HG03066 (cell line): ENCODE measurements around the gene RBFOX2.
"Not testable (repeated sequence)": the region's sequence is repeated elsewhere in the genome, so short reads cannot be mapped to it uniquely, and the experiment has no call there.

Source experiments
- ATAC-seq: cut with Tn5 transposase; IDR thresholded peaks from one replicate; pipeline ENCODE4 v1.9.1; 2021; ENCODE audit warnings: low read depth; ENCODE audit not compliant: unreplicated experiment

RBFOX2 gene

DNA sequence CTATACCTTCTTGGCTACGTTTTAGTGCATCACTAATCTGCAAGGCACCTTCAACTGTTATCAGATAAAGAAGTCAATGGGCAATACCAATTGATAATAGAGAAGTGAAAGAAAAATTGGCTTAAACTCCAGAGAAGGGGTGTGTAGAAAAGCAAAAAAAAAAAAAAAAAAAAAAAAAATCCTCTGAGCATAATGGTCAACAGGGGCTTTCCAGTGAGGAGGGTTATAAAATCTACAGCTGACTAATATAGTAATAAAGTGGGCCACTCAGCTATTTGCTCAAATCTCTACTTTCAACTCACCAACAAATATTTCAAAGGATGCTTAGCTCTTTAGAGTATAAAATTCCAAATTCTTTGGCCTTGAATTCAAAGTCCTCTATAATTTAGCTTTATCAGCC lies 233.1 kb downstream of the RBFOX2 start:
- ATAC-seq: no peak

DNA sequence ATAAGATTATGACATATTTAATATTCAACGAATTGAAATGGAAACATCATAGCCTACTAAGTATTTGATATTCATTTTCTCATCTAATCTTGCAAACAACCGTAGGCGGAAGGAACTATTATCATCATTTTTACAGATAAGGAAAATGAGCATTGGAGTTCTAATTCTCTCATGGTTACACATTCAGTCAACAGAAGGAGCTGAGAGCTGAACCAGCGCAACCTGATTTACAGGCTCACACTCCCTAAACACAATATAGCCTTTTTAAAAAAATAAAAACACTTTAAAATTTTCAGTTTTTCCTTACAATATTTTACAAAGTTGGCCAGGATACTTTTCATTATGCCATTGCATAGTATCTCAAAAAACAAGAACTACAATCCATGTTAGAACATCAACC lies 236.1 kb downstream of the RBFOX2 start:
- ATAC-seq: no peak

GRCh38 chr22:35791788-35792187 lies 236.8 kb downstream of the RBFOX2 start:
- ATAC-seq: not testable (repeated sequence)

- ATAC-seq: no peak
These were observed 243.3 kb downstream of the RBFOX2 start for GRCh38 chr22:35785181-35785923.

DNA sequence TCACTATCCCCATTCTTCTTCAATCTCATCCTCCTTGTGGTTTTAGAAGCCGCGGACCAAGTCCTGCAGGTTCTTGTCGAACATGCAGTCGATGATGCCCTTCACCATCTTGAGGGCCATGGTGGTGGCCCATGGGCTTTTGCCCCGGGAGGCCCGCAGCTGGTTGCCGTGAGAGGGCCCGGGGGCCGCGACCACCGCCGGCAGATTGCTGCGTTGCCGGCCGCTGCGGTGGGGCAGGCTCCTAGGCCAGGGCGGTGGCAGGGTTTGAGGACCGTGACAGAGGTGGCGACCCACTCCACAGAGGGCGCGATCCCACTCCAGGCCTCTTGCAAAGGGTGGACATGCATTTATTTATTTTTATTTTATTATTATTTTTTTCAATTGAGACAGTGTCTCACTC lies 244.0 kb downstream of the RBFOX2 start:
- no peak for ATAC-seq

DNA sequence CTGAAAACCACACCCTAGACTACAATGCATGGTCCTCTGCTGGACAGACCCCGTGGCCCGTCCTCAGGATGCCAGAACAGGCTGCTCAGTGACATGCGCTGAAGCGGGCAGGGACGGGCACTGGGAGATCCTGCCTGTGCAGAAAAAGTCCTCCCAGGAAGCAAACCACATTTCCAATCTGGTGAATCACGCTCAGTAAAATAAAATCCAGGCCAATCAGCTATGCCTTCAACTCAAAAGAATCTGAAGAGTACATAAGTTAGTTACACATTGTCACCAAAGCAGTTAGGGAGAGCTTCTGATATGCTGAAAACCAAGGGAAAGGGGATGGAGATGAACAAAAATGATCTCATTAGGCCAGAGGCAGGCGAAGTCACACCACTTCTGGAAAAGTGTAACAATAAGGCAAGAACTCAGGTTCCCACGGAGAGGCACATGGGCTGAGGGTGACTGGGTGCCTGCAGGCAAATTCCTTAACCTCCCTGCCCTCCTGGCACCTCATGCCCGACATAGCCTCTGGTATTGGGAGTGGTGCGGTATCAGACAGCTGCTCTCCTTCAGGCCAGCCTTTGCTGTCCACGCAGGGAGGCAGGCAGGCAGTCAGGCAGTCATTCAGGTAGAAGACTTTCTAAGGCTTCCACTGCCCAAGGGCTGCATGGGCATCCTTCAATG lies 244.5 kb downstream of the RBFOX2 start:
- no peak for ATAC-seq

DNA sequence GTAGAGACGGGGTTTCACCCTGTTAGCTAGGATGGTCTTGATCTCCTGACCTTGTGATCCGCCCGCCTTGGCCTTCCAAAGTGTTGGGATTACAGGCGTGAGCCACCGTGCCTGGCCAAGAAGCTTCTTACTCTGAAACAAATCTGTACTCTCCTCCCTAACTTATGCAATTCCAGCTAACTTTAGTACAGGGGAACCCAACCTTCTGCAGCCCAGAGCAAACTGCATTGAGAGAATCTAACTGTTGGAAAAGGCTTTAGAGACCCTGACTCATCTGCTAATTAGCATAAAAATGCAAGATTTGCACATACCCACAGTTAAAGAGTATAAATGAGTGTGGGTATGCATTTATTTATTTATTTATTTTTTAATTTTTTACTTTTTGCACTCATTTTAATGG lies 246.1 kb downstream of the RBFOX2 start:
- no peak for ATAC-seq

DNA sequence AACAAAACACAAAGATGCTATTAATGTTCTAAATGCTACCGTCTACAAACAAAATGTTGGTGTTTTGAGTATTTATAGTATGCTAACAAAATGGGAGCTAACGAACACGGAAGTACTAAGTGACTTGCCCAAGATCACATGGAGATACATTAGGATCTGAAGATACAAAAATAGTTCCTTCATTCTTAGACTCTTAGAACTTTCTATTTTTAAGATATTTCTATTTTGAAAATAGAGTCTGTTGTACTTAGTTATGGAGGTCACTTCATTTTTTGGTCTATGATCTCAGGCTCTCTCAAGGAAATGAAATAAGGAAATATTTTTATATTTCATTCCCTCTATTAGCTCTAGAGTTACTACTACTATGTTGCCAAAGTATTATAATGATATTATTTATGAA lies 246.7 kb downstream of the RBFOX2 start:
- no peak for ATAC-seq

- ATAC-seq: no peak
These were observed 251.2 kb downstream of the RBFOX2 start for GRCh38 chr22:35777335-35777975.

DNA sequence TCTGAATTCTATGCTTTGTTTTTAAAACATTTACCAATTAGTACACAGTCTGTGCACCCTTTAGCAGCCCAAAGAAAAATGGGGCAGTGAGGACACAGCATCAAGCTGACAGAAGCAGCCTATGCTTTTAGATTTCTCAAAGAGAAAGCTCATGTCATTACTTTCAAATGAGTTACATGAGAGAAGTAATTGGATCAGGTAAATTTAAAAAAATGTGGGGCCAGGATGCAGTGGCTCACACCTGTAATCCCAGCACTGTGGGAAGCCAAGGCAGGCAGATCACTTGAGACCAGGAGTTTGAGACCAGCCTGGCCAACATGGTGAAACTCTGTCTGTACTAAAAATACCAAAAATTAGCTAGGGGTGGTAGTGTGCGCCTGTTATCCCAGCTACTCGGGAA lies 253.3 kb downstream of the RBFOX2 start:
- no peak for ATAC-seq

DNA sequence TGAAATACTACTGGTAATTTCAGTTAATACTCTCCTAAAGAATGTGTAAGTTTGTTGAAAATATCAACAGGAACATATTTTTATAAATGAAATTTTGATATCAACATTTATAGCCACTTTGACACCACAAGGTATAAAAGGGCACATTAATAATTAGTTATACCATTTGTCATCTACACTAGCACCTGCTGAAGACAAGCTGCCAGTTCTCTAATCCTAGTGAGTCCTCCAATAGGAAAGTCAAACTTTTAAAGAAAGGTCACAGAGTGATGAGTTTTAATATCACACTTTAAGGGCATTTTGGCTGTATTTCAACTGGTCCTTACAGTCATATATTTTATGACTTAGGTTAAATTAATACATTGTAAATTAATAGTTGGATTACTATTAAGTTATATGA lies 258.6 kb downstream of the RBFOX2 start:
- no peak for ATAC-seq

GRCh38 chr22:35766654-35767580 lies 261.7 kb downstream of the RBFOX2 start:
- ATAC-seq: no peak

DNA sequence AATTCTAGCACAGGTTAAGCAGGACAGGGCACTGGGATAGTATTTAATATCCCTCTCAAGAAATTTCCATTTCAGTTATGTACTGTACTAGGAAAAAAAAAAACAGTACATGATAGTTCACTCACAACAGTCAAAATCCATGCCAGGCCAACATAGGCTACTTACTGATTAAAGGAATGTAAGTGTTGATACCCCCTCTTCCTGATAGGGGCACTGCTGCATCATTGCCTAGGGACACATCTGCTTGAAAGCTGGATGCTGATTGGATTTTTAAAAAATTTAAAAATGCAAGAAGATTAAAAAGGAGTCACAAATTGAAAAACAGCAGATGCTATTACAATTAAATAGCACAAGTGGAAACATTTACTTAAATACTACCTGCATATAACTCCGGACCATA lies 267.6 kb downstream of the RBFOX2 start:
- no peak for ATAC-seq

GRCh38 chr22:35758394-35758793 lies 270.2 kb downstream of the RBFOX2 start:
- ATAC-seq: no peak

GRCh38 chr22:35756722-35757121 lies 271.9 kb downstream of the RBFOX2 start:
- ATAC-seq: no peak

DNA sequence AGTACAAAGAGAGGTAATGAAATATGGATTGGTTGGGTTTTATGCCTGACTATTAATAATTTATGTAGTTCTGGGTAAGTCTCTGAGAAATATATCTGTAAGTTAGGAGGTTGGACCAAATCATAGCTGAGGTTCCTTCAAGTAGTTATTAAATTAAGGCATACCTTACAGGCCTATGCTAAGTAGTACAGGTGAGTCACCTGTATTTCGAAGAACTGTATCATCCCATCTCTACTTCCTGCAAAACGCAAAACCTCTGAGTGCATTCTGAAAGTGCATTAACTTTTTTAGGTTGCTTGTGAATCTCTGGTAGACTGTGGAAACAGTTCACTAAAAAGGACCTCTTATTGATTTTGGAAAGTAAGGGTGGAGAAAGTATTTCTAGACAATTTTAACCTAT lies 273.9 kb downstream of the RBFOX2 start:
- ATAC-seq: no peak

DNA sequence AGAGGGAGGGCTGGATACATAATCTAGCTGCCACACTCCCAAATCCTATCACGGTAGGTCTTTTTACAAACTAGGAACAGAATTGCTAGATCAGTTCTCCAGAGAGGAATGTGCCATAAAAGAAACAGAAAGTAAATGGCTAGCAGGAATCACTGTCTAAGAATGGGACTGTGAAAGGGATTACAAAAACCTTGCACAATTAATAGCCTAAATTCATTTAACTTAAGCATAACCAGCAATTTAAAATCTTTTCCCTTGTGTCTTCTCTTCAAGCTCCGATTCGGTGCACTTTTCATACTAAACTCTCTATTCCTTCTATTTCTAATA lies 275.8 kb downstream of the RBFOX2 start:
- ATAC-seq: no peak

- ATAC-seq: no peak
These were observed 276.4 kb downstream of the RBFOX2 start for GRCh38 chr22:35752006-35752862.

- ATAC-seq: no peak
These were observed 278.8 kb downstream of the RBFOX2 start for GRCh38 chr22:35749808-35750207.
